ENCODE data around the gene HIGD1C. TPM values are rescaled to one million over a fixed set of nuclear protein-coding genes. Genes with fewer than 3 reads are reported as not detected.

HIGD1C gene
- total RNA-seq, 1 experiment from 2014 or later = not detected

GRCh38 chr12:50914872-50915484, 37.4 kb upstream of the HIGD1C start:
- Histone ChIP-seq H3K79me2 (ENCODE audit: insufficient read depth, low read length) (no peaks in the 10 kb centered on the region), H3K23me2 (ENCODE audit: insufficient read length, low read depth, low read length, poor library complexity, severe bottlenecking) (no peaks in the 10 kb centered on the region), H3K4ac (ENCODE audit: low read depth, low read length) (no peak overlapping the region), H3K18ac (ENCODE audit: insufficient read length, low read depth, low read length) (no peak overlapping the region), H2BK5ac (ENCODE audit: insufficient read length, low read length) (no peak overlapping the region), H3K79me1 (ENCODE audit: insufficient read depth, low read depth, low read length, poor library complexity, severe bottlenecking) (no peaks in the 10 kb centered on the region), H3K9ac (ENCODE audit: extremely low read depth, insufficient read length, low read length) (no peak overlapping the region), H2BK15ac (ENCODE audit: low read depth, low read length) (no peak overlapping the region), H3K27me3 (ENCODE audit: insufficient read depth, low read length) (no peaks in the 10 kb centered on the region), H3K4me2 (ENCODE audit: insufficient read depth, insufficient read length, low read length) (no peak overlapping the region), H4K5ac (ENCODE audit: insufficient read length, low read depth, low read length) (no peak overlapping the region), H3K27ac (ENCODE audit: insufficient read length, low read depth, low read length) (no peak overlapping the region), H3K4me1 (ENCODE audit: insufficient read depth, low read length) (no peaks in the 10 kb centered on the region), H4K20me1 (ENCODE audit: control insufficient read depth, insufficient read depth, insufficient read length) (no peaks in the 10 kb centered on the region), H2AFZ (ENCODE audit: low read length) (no peak overlapping the region), H3T11ph (ENCODE audit: low read length) (no peak overlapping the region), H2BK12ac (ENCODE audit: insufficient read length, low read depth, low read length) (no peak overlapping the region), H3K9me3 (ENCODE audit: control insufficient read depth, low read depth, low read length) (peaks cover 26% of the 10 kb centered on the region), H4K8ac (replicated peaks; ENCODE audit: insufficient read length, low read depth, low read length) (no peak overlapping the region), H4K91ac (ENCODE audit: insufficient read length, low read depth, low read length) (no peak overlapping the region), H3K56ac (ENCODE audit: insufficient read length, low read depth, low read length) (no peak overlapping the region), H3K14ac (ENCODE audit: insufficient read depth, low read length) (no peak overlapping the region), H3K23ac (ENCODE audit: insufficient read length, low read depth, low read length) (no peak overlapping the region), H2BK120ac (ENCODE audit: low read depth, low read length, poor library complexity, severe bottlenecking) (no peak overlapping the region), H2AK5ac (ENCODE audit: insufficient read length, low read length) (no peak overlapping the region), H2BK20ac (ENCODE audit: low read depth, low read length, poor library complexity, severe bottlenecking) (no peak overlapping the region)
- TF ChIP-seq CTCF (conservative IDR thresholded peaks at IDR 0.05) = no peak
- H3K4me1 Mint-ChIP-seq = peaks cover 21 to 27% of the 10 kb centered on the region in 2 experiments
- peaks cover 68 to 78% of the 10 kb centered on the region in 2 experiments for H3K9me3 Mint-ChIP-seq
- peak overlapping the region in 1 of 3 experiments; percentile 36; a peak in 1 of 7 replicates for H3K27ac Mint-ChIP-seq
- no peak overlapping the region for H3K4me3 Mint-ChIP-seq
- no peak for DNase-seq
- no CpG with 5 or more reads among the region's 6 CpGs for WGBS (ENCODE audit: extremely low coverage, insufficient read length, low lambda C conversion rate)
- peaks cover 45 to 73% (median 70%) of the 10 kb centered on the region in 3 experiments for H3K36me3 Mint-ChIP-seq (ENCODE audit: insufficient read depth in 1 of 3, low read depth in 3 of 3)
- peaks cover 2% of the 10 kb centered on the region for H3K27me3 Mint-ChIP-seq (ENCODE audit: low read depth)

All from H9 (cell line).